OCI-M2 (cell line): ENCODE results near the gene F7.
"Not testable (repeated sequence)": the region's sequence is repeated elsewhere in the genome, so short reads cannot be mapped to it uniquely, and the experiment has no call there.

Experiments used
- DNase-seq: peaks from one replicate; lab custom pipeline; 2025; ENCODE audit not compliant: unreplicated experiment; lab: John Stamatoyannopoulos, UW

F7 gene

DNA sequence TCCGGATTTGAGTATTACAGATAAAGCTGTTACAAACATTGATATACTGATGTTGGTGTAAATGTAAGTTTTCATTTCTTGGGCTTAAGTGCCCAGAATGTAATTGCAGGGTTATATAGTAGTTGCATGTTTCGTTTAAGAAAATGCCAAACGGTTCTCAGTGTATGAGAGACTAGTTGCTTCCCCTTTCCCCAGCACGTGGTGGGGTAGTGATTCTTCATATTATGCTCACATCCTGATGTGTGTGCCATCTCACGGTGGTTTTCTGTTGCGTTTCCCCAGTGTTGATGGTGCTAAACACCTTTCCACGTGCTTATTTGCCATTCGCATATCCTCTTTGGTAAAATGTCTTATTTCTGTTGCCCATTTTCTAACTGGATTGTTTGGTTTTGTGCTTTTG, 34.7 kb upstream of the F7 start:
- no peak for DNase-seq

DNA sequence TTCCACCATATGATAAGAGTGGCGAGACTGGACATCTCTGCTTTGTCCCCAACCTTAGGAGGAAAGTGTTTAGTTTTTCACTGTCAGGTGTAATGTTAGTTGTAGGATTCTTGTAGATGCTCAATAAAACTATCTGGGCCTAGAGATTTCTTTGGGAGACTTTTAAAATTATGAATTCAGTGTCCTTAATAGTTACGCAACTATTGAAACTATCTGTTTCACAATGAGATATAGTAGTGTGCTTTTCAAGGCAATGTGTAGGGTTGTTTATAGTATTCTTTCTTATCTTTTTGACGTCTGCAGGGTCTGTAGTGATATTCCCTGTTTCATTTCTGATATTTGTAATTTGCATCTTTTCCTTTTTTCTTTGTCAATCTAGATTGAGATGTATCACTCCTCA, 33.2 kb upstream of the F7 start:
- no peak for DNase-seq

DNA sequence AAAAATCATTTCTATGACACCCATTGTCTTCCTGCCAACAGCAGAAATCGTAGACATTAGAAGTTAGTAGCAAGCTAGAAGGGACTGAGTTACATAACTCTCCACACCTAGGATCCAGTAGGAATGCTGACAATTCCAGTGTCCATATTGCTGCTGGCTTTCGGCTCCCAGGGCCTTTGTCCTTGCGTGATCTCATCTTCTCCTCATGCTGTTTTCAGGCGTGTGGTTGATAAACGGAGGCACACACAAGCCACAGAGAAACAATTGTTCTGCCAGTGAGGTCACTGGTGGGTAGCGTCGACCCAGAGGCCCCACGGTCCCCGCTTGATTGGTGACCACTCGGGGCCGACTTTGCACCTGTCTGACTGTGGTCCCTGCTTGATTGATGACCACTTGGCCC, 31.6 kb upstream of the F7 start:
- no peak for DNase-seq

GRCh38 chr13:113074401-113074800, 31.2 kb upstream of the F7 start:
- DNase-seq = no peak

- no peak for DNase-seq
Measured at GRCh38 chr13:113074876-113075275, 30.7 kb upstream of the F7 start.

DNA sequence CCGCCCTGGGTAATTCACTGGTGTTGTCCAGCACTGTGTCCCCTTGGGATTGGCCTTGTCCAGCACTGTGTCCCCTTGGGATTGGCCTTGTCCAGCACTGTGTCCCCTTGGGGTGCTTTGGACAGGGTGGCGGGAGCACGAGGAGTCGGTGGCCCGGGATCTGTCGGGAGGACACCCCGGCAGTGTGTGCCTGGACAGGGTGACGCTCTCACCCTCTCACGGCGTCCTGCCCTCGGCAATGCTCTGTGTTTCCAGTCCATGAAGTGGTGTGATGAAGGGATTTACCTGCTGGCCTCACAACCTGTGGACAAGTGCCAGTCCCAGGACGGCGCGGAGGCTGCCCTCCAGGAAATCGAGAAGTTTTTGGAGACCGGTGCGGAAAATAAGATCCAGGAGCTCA, 29.9 kb upstream of the F7 start:
- no peak for DNase-seq

GRCh38 chr13:113076681-113077401, 28.8 kb upstream of the F7 start:
- DNase-seq = no peak

- no peak for DNase-seq
Measured at GRCh38 chr13:113077566-113077952, 28.0 kb upstream of the F7 start.

DNA sequence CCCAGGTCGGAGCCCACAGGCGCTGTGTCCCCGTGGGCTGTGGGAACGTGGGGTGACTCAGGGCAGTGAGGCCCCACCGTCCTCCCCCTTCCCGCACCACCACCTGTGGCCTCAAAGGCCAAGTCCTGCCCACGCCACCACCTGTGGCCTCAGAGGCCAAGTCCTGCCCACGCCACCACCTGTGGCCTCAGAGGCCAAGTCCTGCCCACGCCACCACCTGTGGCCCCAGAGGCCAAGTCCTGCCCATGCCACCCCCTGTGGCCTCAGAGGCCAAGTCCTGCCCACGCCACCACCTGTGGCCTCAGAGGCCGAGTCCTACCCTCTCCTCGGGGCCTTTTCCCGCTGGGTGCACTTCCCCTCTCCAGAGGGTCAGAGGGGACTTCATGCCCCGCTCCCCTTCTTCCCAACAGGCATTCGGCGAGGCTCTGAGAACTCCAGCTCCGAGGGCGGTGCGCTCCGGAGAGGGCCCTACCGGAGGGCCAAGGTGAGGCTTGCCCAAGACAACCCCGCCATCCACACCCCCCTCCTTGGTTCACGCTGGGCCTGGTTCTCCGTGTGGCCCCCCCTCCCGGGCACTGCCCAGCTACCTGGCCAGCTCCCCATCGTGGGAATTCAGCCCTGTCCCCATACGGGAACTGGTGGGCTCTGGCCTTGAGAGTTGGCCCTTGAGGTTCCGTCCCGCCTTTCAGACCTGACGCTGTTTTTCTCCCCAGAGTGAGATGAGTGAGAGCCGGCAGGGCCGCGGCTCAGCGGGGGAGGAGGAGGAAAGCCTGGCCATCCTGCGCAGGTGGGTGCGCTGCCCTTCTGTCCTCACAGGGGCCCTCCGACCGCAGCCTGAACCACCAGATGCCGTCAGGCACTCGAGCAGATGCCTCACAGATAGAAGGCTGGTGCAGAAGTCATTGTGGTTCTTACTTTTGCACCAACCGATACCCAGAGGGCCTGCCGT, 27.4 kb upstream of the F7 start:
- no peak for DNase-seq

GRCh38 chr13:113078902-113079780, 26.4 kb upstream of the F7 start:
- no peak for DNase-seq

GRCh38 chr13:113079781-113080080, 25.9 kb upstream of the F7 start:
- DNase-seq = not testable (repeated sequence)

- no peak for DNase-seq
Measured at GRCh38 chr13:113080361-113080831, 25.2 kb upstream of the F7 start.

DNA sequence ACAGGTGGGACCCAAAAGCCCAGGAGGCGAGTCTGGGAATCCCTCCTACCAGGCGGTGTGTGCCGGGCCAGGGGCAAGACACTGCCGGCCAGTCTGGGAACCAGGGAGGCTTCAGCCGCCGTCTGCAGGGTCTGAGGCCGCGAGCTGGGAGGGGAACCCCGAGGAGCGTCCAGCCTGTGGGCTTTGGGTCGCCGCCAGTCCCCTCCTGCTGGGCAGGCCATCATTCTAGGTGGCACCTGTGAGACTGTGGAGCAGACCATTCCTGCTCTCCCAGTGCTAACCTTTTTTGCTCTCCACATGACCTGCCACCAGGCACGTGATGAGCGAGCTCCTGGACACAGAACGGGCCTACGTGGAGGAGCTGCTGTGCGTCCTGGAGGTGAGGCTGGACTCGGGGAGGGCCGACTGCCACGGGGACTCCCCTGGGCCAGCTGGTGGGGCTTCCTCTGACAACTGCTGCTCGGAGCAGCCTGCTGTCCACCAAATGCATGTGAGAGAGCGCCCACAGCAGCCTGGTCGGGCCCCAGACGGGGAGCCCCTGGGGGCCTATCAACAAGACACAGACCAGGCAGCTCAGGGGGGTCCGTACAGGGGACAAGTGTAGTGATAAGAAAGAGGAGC, 24.6 kb upstream of the F7 start:
- DNase-seq = no peak

DNA sequence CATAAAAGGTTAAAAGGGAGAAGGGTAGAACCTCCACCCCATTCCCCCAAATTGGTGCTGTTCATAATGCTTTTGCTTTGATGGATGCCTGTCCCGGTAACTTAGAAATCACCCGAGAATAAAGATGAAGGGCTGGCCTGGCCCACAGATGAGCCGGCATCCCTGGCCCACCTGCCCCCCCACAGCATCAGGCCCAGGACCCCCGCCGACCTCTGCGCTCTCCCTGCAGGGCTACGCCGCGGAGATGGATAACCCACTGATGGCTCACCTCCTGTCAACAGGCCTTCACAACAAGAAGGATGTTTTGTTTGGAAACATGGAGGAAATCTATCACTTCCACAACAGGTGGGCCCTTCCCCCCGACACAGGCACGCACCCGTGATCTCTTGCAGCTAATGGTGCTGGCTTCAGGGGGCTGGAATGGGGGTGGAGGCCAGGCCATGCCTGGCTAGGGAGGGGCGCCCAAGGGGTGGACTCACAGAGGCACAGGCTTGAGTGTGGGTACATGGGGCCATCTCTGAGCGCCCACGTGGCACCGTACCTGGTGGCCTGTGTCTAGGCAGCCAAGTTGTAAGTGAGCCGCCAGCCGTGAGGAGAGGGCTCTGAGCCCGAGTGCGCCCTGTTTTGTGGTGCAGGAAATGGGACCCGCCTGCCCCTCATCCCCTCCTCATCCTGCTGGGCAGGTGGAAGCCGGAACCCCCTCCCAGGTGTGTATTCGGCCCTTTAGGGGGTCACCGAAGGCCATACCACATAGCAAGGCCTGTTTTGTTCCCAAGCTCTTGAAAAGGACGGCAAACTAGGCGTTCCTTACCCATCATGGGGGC, 23.2 kb upstream of the F7 start:
- DNase-seq = no peak

- DNase-seq = no peak
Measured at GRCh38 chr13:113083022-113083373, 22.6 kb upstream of the F7 start.

- DNase-seq = no peak
Measured at GRCh38 chr13:113083402-113084061, 22.1 kb upstream of the F7 start.

GRCh38 chr13:113084094-113084942, 21.3 kb upstream of the F7 start:
- DNase-seq = no peak

DNA sequence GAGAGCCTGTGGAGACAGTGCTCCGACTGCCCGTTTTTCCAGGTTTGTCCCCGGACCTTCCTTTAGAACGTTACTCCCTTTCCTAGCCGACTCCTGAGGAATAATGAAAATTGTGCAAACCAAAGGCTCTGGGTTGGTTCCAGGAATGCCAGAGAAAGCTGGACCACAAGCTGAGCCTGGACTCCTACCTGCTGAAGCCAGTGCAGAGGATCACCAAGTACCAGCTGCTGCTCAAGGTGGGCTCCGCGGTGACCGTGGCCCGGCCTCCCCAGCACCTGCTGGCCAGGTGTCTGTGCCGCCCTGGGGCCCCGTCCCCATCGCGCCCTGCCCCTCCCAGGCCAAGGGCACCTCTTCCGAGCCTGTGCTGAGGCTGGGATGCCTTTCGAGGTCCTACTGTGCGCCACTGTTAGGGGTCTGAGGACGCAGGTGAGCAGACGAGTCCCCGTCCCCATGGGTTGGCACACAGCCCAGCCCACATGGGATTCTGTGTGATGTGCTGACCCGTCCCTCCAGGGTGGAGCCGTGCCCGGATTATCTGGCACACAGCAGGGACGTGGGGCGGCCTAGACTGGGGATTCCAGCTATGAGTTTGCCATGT, 20.5 kb upstream of the F7 start:
- no peak for DNase-seq
